Breast epithelium (tissue), 3 donors: ENCODE results near the gene ALOX5AP.

ENCODE experiments used
- POLR2A ChIP-seq: fragments of 450-650 bp; IDR thresholded peaks from one replicate; pipeline ENCODE4 v1.6.1; 2016; ENCODE audit warnings: antibody characterized with exemption, mild to moderate bottlenecking, moderate library complexity
- POLR2AphosphoS5 ChIP-seq, 3 donors: sonication (generic); formaldehyde crosslinking; IDR thresholded peaks; one replicate each; pipeline ENCODE4 v1.6.1; 2017; ENCODE audit warnings: antibody characterized with exemption in 3 of 3
- TF ChIP-seq, protein P1 (sequence below), 3 donors: fragments of 450-650 bp; IDR thresholded peaks; one replicate each; pipeline ENCODE4 v1.5.1; 2016 to 2017; ENCODE audit warnings: antibody characterized with exemption in 3 of 3, mild to moderate bottlenecking in 3 of 3, moderate library complexity in 3 of 3

DNA sequence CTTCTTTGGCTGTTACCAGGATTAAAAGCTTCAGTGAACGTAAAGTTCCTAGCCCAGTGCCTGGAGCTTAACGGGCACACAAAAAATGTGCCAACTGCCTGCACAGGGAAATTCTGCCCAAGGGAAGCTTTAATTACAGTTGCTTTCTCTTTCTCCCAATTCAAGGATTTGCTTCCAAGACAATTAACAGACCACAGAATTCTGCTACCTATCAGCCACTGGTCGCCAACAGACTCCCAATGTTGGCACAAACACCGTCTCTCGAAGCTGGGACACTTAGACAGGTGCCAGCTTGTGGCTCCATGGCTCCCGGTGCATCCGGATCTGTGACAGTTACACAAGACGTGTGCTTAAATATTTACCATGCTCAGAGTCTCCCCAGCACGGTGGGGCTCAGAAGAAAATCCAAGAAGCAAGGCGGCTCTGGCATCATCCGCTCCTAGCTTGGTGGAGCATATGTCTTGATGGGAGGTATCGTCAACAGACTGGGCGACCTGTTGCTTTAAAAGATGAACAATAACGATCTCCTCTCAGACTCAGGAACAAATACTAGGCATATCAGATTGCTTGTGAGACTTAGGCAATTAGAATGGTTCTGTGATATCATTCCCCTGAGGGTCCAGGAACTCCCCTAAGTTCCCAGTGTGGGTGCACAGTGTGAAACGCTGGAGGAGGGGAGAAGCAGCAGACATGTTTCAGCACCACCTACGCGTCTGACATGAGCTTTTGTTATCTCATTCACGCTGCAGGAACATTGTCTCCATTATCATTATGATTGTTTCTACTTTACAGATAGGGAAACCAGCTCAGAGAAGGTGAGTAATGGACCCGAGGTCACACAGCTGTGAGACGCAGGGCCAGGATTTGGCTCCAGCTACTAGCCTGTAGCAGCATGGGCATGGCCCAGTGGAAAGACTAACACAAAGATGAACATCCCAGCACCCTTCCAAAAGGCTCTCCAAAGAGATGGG is 61.6 kb downstream of the ALOX5AP start:
- TF ChIP-seq, protein P1, sequence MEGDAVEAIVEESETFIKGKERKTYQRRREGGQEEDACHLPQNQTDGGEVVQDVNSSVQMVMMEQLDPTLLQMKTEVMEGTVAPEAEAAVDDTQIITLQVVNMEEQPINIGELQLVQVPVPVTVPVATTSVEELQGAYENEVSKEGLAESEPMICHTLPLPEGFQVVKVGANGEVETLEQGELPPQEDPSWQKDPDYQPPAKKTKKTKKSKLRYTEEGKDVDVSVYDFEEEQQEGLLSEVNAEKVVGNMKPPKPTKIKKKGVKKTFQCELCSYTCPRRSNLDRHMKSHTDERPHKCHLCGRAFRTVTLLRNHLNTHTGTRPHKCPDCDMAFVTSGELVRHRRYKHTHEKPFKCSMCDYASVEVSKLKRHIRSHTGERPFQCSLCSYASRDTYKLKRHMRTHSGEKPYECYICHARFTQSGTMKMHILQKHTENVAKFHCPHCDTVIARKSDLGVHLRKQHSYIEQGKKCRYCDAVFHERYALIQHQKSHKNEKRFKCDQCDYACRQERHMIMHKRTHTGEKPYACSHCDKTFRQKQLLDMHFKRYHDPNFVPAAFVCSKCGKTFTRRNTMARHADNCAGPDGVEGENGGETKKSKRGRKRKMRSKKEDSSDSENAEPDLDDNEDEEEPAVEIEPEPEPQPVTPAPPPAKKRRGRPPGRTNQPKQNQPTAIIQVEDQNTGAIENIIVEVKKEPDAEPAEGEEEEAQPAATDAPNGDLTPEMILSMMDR (IDR thresholded peaks at IDR 0.05) = no peak
- TF ChIP-seq POLR2AphosphoS5 (IDR thresholded peaks at IDR 0.05) (no peak), POLR2A (no peak)
